AG10803 (cell line): ENCODE results near the gene TECPR2.

Experiments
- DNase-seq: peaks from one replicate; pipeline ENCODE4 v3.0.0; 2010; ENCODE audit warnings: low read depth
- H3K4me3 ChIP-seq: 2 replicates; pipeline ENCODE4 v1.5.1; 2011; ENCODE audit warnings: mild to moderate bottlenecking, low read length, control low read depth
- CTCF ChIP-seq: conservative IDR thresholded peaks from 2 replicates; pipeline ENCODE4 v1.5.1; 2011; ENCODE audit warnings: mild to moderate bottlenecking, low read length, control low read depth, inconsistent platforms

The TECPR2 gene

GRCh38 chr14:102417646-102418045, 54.9 kb downstream of the TECPR2 start:
- no peak overlapping the region for H3K4me3 ChIP-seq
- DNase-seq, result no peak
- no peak for TF ChIP-seq CTCF

- no peak for DNase-seq
- no peak for TF ChIP-seq CTCF
- H3K4me3 ChIP-seq, result no peak overlapping the region
These were observed 55.6 kb downstream of the TECPR2 start for GRCh38 chr14:102418169-102418852.

GRCh38 chr14:102418853-102419240, 56.1 kb downstream of the TECPR2 start:
- DNase-seq, result no peak
- no peak overlapping the region for H3K4me3 ChIP-seq
- no peak for TF ChIP-seq CTCF

- no peak for DNase-seq
- no peak for TF ChIP-seq CTCF
- no peak overlapping the region for H3K4me3 ChIP-seq
These were observed 56.5 kb downstream of the TECPR2 start for GRCh38 chr14:102419276-102419675.

GRCh38 chr14:102419716-102420115, 57.0 kb downstream of the TECPR2 start:
- DNase-seq, result no peak
- TF ChIP-seq CTCF, result no peak

GRCh38 chr14:102421411-102422057, 58.8 kb downstream of the TECPR2 start:
- TF ChIP-seq CTCF, result no peak
- DNase-seq, result no peak
- no peak overlapping the region for H3K4me3 ChIP-seq

More at GRCh38 chr14:102419716-102420115, 57.0 kb downstream of the TECPR2 start:
- H3K4me3 ChIP-seq, result no peak overlapping the region

GRCh38 chr14:102424520-102424919, 61.8 kb downstream of the TECPR2 start:
- H3K4me3 ChIP-seq, result no peak overlapping the region
- no peak for DNase-seq
- no peak for TF ChIP-seq CTCF
